Measurements from ENCODE around the gene MYL11. TPM values are rescaled to one million over a fixed set of nuclear protein-coding genes. Genes with fewer than 3 reads are reported as not detected.
A peak's percentile ranks its signal among the peaks of the same experiment; 100 is the strongest.

Gene MYL11
- total RNA-seq, 6 experiments from 2014 or later: 0.77 to 1.2 (median 0.82) TPM; not detected in 3

- Mint-ChIP-seq H3K27ac (no peak overlapping the region), H3K4me1 (ENCODE audit: low read depth) (peaks cover 23% of the 10 kb centered on the region), H3K9me3 (no peaks in the 10 kb centered on the region), H3K4me3 (no peak overlapping the region), H3K27me3 (ENCODE audit: insufficient read depth) (peaks cover 3% of the 10 kb centered on the region), H3K36me3 (ENCODE audit: low read depth) (peaks cover 27% of the 10 kb centered on the region)
- TF ChIP-seq CTCF (IDR thresholded peaks at IDR 0.05): no peak
- no peak for DNase-seq
These were observed 15.4 kb upstream of the MYL11 start for GRCh38 chr16:30358990-30359870.

- TF ChIP-seq CTCF (IDR thresholded peaks at IDR 0.05): no peak
- Mint-ChIP-seq H3K27me3 (ENCODE audit: insufficient read depth) (peaks cover 3% of the 10 kb centered on the region), H3K36me3 (ENCODE audit: low read depth) (peaks cover 22% of the 10 kb centered on the region), H3K9me3 (no peaks in the 10 kb centered on the region), H3K27ac (no peak overlapping the region), H3K4me1 (ENCODE audit: low read depth) (peaks cover 19% of the 10 kb centered on the region), H3K4me3 (no peak overlapping the region)
- DNase-seq: no peak
These were observed 14.8 kb upstream of the MYL11 start for GRCh38 chr16:30359871-30360170.

GRCh38 chr16:30361180-30361579 lies 13.4 kb upstream of the MYL11 start:
- no peak for TF ChIP-seq CTCF (IDR thresholded peaks at IDR 0.05)
- H3K9me3 Mint-ChIP-seq: no peaks in the 10 kb centered on the region
- peaks cover 3% of the 10 kb centered on the region; the same call in 1 of the 2 replicates for H3K27me3 Mint-ChIP-seq (ENCODE audit: insufficient read depth)
- H3K36me3 Mint-ChIP-seq (ENCODE audit: low read depth): peaks cover 22% of the 10 kb centered on the region
- no peak overlapping the region for H3K4me3 Mint-ChIP-seq
- no peak for DNase-seq
- H3K27ac Mint-ChIP-seq: no peak overlapping the region
- H3K4me1 Mint-ChIP-seq (ENCODE audit: low read depth): peaks cover 18% of the 10 kb centered on the region

- Mint-ChIP-seq H3K4me3 (no peak overlapping the region), H3K9me3 (no peaks in the 10 kb centered on the region), H3K27ac (no peak overlapping the region), H3K27me3 (ENCODE audit: insufficient read depth) (peaks cover 3% of the 10 kb centered on the region; the same call in 1 of the 2 replicates), H3K4me1 (ENCODE audit: low read depth) (peaks cover 28% of the 10 kb centered on the region), H3K36me3 (ENCODE audit: low read depth) (peaks cover 31% of the 10 kb centered on the region)
- no peak for TF ChIP-seq CTCF (IDR thresholded peaks at IDR 0.05)
- DNase-seq: no peak
These were observed 9.4 kb upstream of the MYL11 start for GRCh38 chr16:30365200-30365599.

- H3K4me3 Mint-ChIP-seq: peak overlapping the region; percentile 89
- H3K27ac Mint-ChIP-seq: peak overlapping the region; percentile 70
- peaks cover 34% of the 10 kb centered on the region for H3K4me1 Mint-ChIP-seq (ENCODE audit: low read depth)
- peaks cover 31% of the 10 kb centered on the region for H3K36me3 Mint-ChIP-seq (ENCODE audit: low read depth)
- peaks cover 9% of the 10 kb centered on the region; the same call in 1 of the 2 replicates for H3K27me3 Mint-ChIP-seq (ENCODE audit: insufficient read depth)
- no peak for DNase-seq
- H3K9me3 Mint-ChIP-seq: no peaks in the 10 kb centered on the region
- TF ChIP-seq CTCF (IDR thresholded peaks at IDR 0.05): no peak
These were observed 8.1 kb upstream of the MYL11 start for GRCh38 chr16:30366511-30366910.

All from HFFc6 (cell line).